KMS-11 (cell line): ENCODE results near the gene NAV3.

Source experiments
- H2AFZ ChIP-seq: fragments of 200-600 bp; sonication (generic); 2 replicates; pipeline ENCODE4 v1.6.1; 2016; ENCODE audit warnings: antibody characterized with exemption, mixed run types, low read depth
- H3K27ac ChIP-seq: fragments of 200-600 bp; sonication (generic); 2 replicates; pipeline ENCODE4 v1.6.1; 2016; ENCODE audit warnings: mild to moderate bottlenecking, mixed run types
- H3K27me3 ChIP-seq: fragments of 200-600 bp; sonication (generic); 2 replicates; pipeline ENCODE4 v1.6.1; 2017; ENCODE audit warnings: mild to moderate bottlenecking, low read depth, mixed run types, moderate library complexity; ENCODE audit not compliant: insufficient read depth
- H3K36me3 ChIP-seq: fragments of 200-600 bp; sonication (generic); 2 replicates; pipeline ENCODE4 v1.6.1; 2017; ENCODE audit warnings: mild to moderate bottlenecking, mixed run types; ENCODE audit not compliant: insufficient read depth
- H3K4me1 ChIP-seq: fragments of 200-600 bp; sonication (generic); 2 replicates; pipeline ENCODE4 v1.6.1; 2016; ENCODE audit warnings: mild to moderate bottlenecking, low read depth, mixed run types; ENCODE audit not compliant: poor library complexity, severe bottlenecking
- H3K4me2 ChIP-seq: fragments of 200-600 bp; sonication (generic); 2 replicates; pipeline ENCODE4 v1.7.0; 2016; ENCODE audit warnings: mild to moderate bottlenecking, mixed run types
- H3K4me3 ChIP-seq: fragments of 200-600 bp; sonication (generic); IDR thresholded peaks from 2 replicates; pipeline ENCODE4 v1.6.1; 2017; ENCODE audit warnings: low read depth, low read length, mixed read lengths; ENCODE audit not compliant: insufficient read depth
- H3K79me2 ChIP-seq: fragments of 200-600 bp; sonication (generic); 2 replicates; pipeline ENCODE4 v1.6.1; 2016; ENCODE audit warnings: low read depth, mixed run types; ENCODE audit not compliant: insufficient read depth
- H3K9ac ChIP-seq: fragments of 200-600 bp; sonication (generic); 2 replicates; pipeline ENCODE4 v1.6.1; 2016; ENCODE audit warnings: mild to moderate bottlenecking, mixed run types
- H4K20me1 ChIP-seq: fragments of 200-600 bp; sonication (generic); 2 replicates; pipeline ENCODE4 v1.6.1; 2016; ENCODE audit warnings: mild to moderate bottlenecking, mixed run types; ENCODE audit not compliant: insufficient read depth
- TF ChIP-seq, protein P1 (sequence below): fragments of 200-600 bp; sonication (generic); conservative IDR thresholded peaks from 2 replicates; pipeline ENCODE4 v1.6.1; 2017; ENCODE audit warnings: low read depth, mild to moderate bottlenecking, antibody characterized with exemption, low read length, moderate library complexity, mixed read lengths

NAV3 gene

DNA sequence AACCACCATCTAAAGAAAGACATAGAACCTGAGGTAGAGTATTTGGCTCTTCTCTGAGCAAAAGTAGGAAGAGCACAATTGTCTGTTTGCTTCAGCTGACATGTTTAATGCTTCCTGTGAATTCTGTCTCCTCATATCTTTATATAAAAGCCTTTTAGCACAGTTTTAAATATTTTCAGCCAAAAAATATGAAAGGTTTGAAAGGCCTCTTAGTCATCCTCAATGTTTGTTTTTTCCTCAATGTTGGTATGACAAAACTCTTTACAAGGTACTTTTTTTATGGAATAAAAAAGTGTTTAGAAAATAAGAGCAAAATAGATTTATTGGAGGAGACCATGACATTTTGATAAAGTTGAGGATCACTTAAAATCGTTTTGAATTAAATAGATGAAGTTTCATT lies 360.9 kb downstream of the NAV3 start:
- Histone ChIP-seq H3K27ac (no peak overlapping the region), H3K4me2 (no peak overlapping the region)

DNA sequence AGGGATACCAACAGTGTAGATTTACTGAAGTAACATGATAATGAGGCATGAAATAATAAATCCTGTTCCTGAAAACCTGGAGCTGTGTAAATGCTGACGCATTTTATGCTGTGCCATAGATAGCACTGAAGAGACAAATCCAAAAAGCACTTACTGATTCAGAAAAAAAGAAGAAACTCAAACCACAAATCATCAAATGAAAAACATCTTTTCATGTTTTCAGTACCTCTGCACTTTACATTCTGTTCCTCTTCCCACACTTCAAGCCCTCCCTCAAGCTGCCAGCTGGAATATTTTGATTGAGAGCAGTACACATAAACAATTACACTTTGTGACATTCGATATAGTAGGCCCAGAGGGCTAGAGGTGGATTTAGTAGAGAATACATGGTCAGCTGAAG lies 362.3 kb downstream of the NAV3 start:
- no peak overlapping the region for H3K9ac ChIP-seq
- no peak overlapping the region for H2AFZ ChIP-seq
- no peak overlapping the region for H3K4me2 ChIP-seq
- H3K27ac ChIP-seq: no peak overlapping the region
- no peaks in the 10 kb centered on the region for H3K27me3 ChIP-seq
- TF ChIP-seq, protein P1, sequence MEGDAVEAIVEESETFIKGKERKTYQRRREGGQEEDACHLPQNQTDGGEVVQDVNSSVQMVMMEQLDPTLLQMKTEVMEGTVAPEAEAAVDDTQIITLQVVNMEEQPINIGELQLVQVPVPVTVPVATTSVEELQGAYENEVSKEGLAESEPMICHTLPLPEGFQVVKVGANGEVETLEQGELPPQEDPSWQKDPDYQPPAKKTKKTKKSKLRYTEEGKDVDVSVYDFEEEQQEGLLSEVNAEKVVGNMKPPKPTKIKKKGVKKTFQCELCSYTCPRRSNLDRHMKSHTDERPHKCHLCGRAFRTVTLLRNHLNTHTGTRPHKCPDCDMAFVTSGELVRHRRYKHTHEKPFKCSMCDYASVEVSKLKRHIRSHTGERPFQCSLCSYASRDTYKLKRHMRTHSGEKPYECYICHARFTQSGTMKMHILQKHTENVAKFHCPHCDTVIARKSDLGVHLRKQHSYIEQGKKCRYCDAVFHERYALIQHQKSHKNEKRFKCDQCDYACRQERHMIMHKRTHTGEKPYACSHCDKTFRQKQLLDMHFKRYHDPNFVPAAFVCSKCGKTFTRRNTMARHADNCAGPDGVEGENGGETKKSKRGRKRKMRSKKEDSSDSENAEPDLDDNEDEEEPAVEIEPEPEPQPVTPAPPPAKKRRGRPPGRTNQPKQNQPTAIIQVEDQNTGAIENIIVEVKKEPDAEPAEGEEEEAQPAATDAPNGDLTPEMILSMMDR: no peak
- H3K36me3 ChIP-seq: no peaks in the 10 kb centered on the region
- H3K4me3 ChIP-seq: no peak overlapping the region
- H3K4me1 ChIP-seq: no peaks in the 10 kb centered on the region
- no peaks in the 10 kb centered on the region for H3K79me2 ChIP-seq
- H4K20me1 ChIP-seq: no peaks in the 10 kb centered on the region

More for the DNA sequence above, 360.9 kb downstream of the NAV3 start:
- H3K36me3 ChIP-seq: no peaks in the 10 kb centered on the region
- H3K4me3 ChIP-seq: no peak overlapping the region
- no peaks in the 10 kb centered on the region for H4K20me1 ChIP-seq
- no peaks in the 10 kb centered on the region for H3K27me3 ChIP-seq
- H3K79me2 ChIP-seq: no peaks in the 10 kb centered on the region
- TF ChIP-seq, protein P1: no peak
- no peaks in the 10 kb centered on the region for H3K4me1 ChIP-seq
- no peak overlapping the region for H2AFZ ChIP-seq
- H3K9ac ChIP-seq: no peak overlapping the region

DNA sequence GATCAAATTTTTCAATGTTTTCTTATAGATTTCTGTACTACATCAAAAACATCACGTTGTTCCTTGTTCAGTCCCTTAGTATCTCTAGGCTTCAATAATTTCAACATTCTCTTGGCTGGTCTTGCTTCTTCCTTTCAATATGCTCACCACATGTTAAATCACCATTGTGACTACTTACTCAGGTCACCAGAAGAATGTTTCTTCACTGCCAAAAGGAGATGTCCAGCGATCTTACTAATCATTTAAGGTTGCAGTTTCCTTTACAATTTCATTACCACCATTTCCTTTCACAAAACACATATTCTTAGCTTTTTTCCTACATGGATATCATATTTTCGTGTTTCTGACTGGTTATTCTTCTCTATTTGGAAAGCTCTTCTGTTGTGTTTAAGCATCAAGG lies 363.8 kb downstream of the NAV3 start:
- H3K9ac ChIP-seq: no peak overlapping the region
- no peaks in the 10 kb centered on the region for H3K36me3 ChIP-seq
- H3K4me3 ChIP-seq: no peak overlapping the region
- H3K27me3 ChIP-seq: no peaks in the 10 kb centered on the region
- H3K27ac ChIP-seq: no peak overlapping the region
- no peaks in the 10 kb centered on the region for H3K79me2 ChIP-seq
- no peaks in the 10 kb centered on the region for H4K20me1 ChIP-seq
- TF ChIP-seq, protein P1: no peak
- no peak overlapping the region for H3K4me2 ChIP-seq
- no peak overlapping the region for H2AFZ ChIP-seq
- H3K4me1 ChIP-seq: no peaks in the 10 kb centered on the region

DNA sequence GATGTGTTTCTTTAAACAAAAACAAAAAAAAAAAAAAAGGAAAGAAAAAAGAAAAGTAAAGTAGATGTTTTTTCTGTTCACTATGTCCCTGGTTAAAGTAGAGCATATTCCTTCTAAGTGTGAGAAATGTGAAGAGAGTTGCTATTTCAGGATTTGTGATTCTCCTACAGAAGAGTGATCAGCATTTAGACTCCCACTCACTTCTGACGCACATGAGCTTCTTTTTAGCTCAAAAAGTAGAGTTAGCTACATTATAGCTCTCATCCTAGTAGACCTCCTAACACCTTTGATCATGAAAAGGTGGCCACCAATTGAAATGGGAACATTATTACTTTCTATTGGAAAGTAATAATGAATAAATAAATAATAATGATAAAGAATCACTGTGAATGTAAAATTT lies 368.2 kb downstream of the NAV3 start:
- no peak overlapping the region for H2AFZ ChIP-seq
- H3K9ac ChIP-seq: no peak overlapping the region
- H3K4me1 ChIP-seq: no peaks in the 10 kb centered on the region
- no peaks in the 10 kb centered on the region for H3K36me3 ChIP-seq
- TF ChIP-seq, protein P1: no peak
- no peaks in the 10 kb centered on the region for H3K79me2 ChIP-seq
- no peaks in the 10 kb centered on the region for H3K27me3 ChIP-seq
- no peak overlapping the region for H3K27ac ChIP-seq
- no peaks in the 10 kb centered on the region for H4K20me1 ChIP-seq
- no peak overlapping the region for H3K4me3 ChIP-seq
- no peak overlapping the region for H3K4me2 ChIP-seq
